ENCODE results near the gene TCF7L1. TPM values are rescaled to one million over a fixed set of nuclear protein-coding genes. Genes with fewer than 3 reads are reported as not detected.

TCF7L1 gene
- total RNA-seq, 2 donors from 2014 or later = 8.3 to 8.8 TPM

GRCh38 chr2:85273738-85274731 is 140.8 kb downstream of the TCF7L1 start:
- H3K4me3 ChIP-seq = no peak overlapping the region
- peak overlapping the region in 1 of 2 donors; percentile 13 for H3K27ac ChIP-seq
- DNase-seq (ENCODE audit: low spot score) (no peak), ATAC-seq (ENCODE audit: insufficient number of reproducible peaks, low FRiP score, low read depth) (no peak)
- no peaks in the 10 kb centered on the region for H3K9me3 ChIP-seq
- H3K4me1 ChIP-seq (ENCODE audit: control insufficient read depth in 1 of 2, low read depth in 2 of 2) = peaks cover 24 to 46% of the 10 kb centered on the region in 2 donors
- H3K36me3 ChIP-seq = no peaks in the 10 kb centered on the region
- TF ChIP-seq CTCF (IDR thresholded peaks at IDR 0.05) = no peak
- no peaks in the 10 kb centered on the region for H3K27me3 ChIP-seq (replicated peaks; ENCODE audit: insufficient read depth)

- Histone ChIP-seq H3K4me1 (ENCODE audit: control insufficient read depth in 1 of 2, low read depth in 2 of 2) (peaks cover 17 to 34% of the 10 kb centered on the region in 2 donors), H3K36me3 (no peaks in the 10 kb centered on the region), H3K27ac (peak overlapping the region; percentile 75 to 86), H3K27me3 (replicated peaks; ENCODE audit: insufficient read depth) (no peaks in the 10 kb centered on the region), H3K4me3 (peak overlapping the region; percentile 68), H3K9me3 (no peaks in the 10 kb centered on the region)
- DNase-seq (ENCODE audit: low spot score) = no peak
- no peak for TF ChIP-seq CTCF (IDR thresholded peaks at IDR 0.05)
- ATAC-seq (ENCODE audit: insufficient number of reproducible peaks, low FRiP score, low read depth) = no peak
These were observed 142.9 kb downstream of the TCF7L1 start for GRCh38 chr2:85275984-85276540.

GRCh38 chr2:85276571-85277118 is 143.5 kb downstream of the TCF7L1 start:
- DNase-seq (ENCODE audit: low spot score) = no peak
- Histone ChIP-seq H3K4me3 (peak overlapping the region; percentile 68), H3K27ac (peak overlapping the region; percentile 75 to 86), H3K27me3 (replicated peaks; ENCODE audit: insufficient read depth) (no peaks in the 10 kb centered on the region), H3K9me3 (no peaks in the 10 kb centered on the region), H3K36me3 (no peaks in the 10 kb centered on the region), H3K4me1 (ENCODE audit: control insufficient read depth in 1 of 2, low read depth in 2 of 2) (peaks cover 17 to 34% of the 10 kb centered on the region in 2 donors)
- no peak for TF ChIP-seq CTCF (IDR thresholded peaks at IDR 0.05)
- ATAC-seq (ENCODE audit: insufficient number of reproducible peaks, low FRiP score, low read depth) = no peak

GRCh38 chr2:85277416-85278158 is 144.4 kb downstream of the TCF7L1 start:
- no peak for DNase-seq (ENCODE audit: low spot score)

More at GRCh38 chr2:85277416-85278158, 144.4 kb downstream of the TCF7L1 start:
- H3K9me3 ChIP-seq = no peaks in the 10 kb centered on the region
- peak overlapping the region; percentile 75 to 86 for H3K27ac ChIP-seq
- H3K4me3 ChIP-seq = peak overlapping the region; percentile 8
- H3K27me3 ChIP-seq (replicated peaks; ENCODE audit: insufficient read depth) = no peaks in the 10 kb centered on the region
- no peaks in the 10 kb centered on the region for H3K36me3 ChIP-seq
- H3K4me1 ChIP-seq (ENCODE audit: control insufficient read depth in 1 of 2, low read depth in 2 of 2) = peaks cover 17 to 34% of the 10 kb centered on the region in 2 donors
- TF ChIP-seq CTCF (IDR thresholded peaks at IDR 0.05) = no peak
- peak; percentile 26 for ATAC-seq (ENCODE audit: insufficient number of reproducible peaks, low FRiP score, low read depth)
